ENCODE measurements around the gene RPS27L.

DNA sequence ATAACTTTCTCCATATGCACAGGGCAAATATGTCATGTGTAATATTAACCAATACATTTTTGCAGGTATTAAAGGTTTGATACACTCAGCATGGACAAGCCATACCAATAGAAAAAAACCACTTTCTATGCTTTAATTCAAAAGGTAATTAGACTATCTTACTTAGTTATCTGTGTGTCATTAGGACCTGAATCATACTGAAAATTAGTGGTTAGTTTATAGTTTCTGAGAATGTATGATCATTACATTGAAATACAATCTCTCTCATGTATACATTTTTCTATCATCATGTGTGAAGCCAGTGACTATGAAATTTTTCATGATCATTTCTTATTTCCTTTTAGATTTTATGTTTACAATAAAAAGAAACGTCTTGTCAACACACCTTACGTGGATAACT, 16.3 kb downstream of the RPS27L start:
- TF ChIP-seq POLR2A (IDR thresholded peaks at IDR 0.05; ENCODE audit: control extremely low read depth in 1 of 2, low read depth in 2 of 2, low read length in 2 of 2) (no peak), TCF12 (IDR thresholded peaks at IDR 0.05; ENCODE audit: low read depth, low read length) (no peak), SUZ12 (IDR thresholded peaks at IDR 0.05; ENCODE audit: low read length) (no peak), JUN (IDR thresholded peaks at IDR 0.05; ENCODE audit: low read depth, low read length) (no peak), FOSL1 (IDR thresholded peaks at IDR 0.05; ENCODE audit: insufficient read depth, low read depth, low read length) (no peak), POLR2AphosphoS5 (IDR thresholded peaks at IDR 0.05; ENCODE audit: low read depth, low read length) (no peak), EP300 (IDR thresholded peaks at IDR 0.05; ENCODE audit: borderline replicate concordance in 1 of 2, low read depth in 2 of 2, low read length in 2 of 2) (no peak), EZH2 (IDR thresholded peaks at IDR 0.05; ENCODE audit: low read depth, low read length, severe bottlenecking) (no peak), ZNF274 (IDR thresholded peaks at IDR 0.05; ENCODE audit: borderline replicate concordance, extremely low read depth, low read length) (no peak), SP2 (IDR thresholded peaks at IDR 0.05; ENCODE audit: low read length) (no peak), HDAC6 (IDR thresholded peaks at IDR 0.05; ENCODE audit: low read depth, low read length) (no peak), SAP30 (IDR thresholded peaks at IDR 0.05; ENCODE audit: insufficient read depth, insufficient replicate concordance, low read length) (no peak)
- TF ChIP-seq, protein P1, sequence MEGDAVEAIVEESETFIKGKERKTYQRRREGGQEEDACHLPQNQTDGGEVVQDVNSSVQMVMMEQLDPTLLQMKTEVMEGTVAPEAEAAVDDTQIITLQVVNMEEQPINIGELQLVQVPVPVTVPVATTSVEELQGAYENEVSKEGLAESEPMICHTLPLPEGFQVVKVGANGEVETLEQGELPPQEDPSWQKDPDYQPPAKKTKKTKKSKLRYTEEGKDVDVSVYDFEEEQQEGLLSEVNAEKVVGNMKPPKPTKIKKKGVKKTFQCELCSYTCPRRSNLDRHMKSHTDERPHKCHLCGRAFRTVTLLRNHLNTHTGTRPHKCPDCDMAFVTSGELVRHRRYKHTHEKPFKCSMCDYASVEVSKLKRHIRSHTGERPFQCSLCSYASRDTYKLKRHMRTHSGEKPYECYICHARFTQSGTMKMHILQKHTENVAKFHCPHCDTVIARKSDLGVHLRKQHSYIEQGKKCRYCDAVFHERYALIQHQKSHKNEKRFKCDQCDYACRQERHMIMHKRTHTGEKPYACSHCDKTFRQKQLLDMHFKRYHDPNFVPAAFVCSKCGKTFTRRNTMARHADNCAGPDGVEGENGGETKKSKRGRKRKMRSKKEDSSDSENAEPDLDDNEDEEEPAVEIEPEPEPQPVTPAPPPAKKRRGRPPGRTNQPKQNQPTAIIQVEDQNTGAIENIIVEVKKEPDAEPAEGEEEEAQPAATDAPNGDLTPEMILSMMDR (IDR thresholded peaks at IDR 0.05; ENCODE audit: control extremely low read depth in 1 of 3, insufficient read depth in 1 of 3, low read depth in 1 of 3, low read length in 3 of 3), result no peak
- TF ChIP-seq, protein P2, sequence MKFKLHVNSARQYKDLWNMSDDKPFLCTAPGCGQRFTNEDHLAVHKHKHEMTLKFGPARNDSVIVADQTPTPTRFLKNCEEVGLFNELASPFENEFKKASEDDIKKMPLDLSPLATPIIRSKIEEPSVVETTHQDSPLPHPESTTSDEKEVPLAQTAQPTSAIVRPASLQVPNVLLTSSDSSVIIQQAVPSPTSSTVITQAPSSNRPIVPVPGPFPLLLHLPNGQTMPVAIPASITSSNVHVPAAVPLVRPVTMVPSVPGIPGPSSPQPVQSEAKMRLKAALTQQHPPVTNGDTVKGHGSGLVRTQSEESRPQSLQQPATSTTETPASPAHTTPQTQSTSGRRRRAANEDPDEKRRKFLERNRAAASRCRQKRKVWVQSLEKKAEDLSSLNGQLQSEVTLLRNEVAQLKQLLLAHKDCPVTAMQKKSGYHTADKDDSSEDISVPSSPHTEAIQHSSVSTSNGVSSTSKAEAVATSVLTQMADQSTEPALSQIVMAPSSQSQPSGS (IDR thresholded peaks at IDR 0.05; ENCODE audit: low read length), result no peak

All from H1 (cell line).